Activated T-helper 17 cell treated with anti-CD3 and anti-CD28 coated beads, Interleukin-2, amount 50 U/mL, for 72 hours (primary cell): Measurements from ENCODE around the gene THSD7A. TPM values are rescaled to one million over a fixed set of nuclear protein-coding genes. Genes with fewer than 3 reads are reported as not detected.

Experiments
- ATAC-seq: fragments of 150-1000 bp; cut with Tn5 transposase; replicated peaks from 2 replicates; pipeline ENCODE4 v1.10.0; 2021; ENCODE audit warnings: mild to moderate bottlenecking, moderate library complexity
- H3K27ac Mint-ChIP-seq: one replicate; pipeline ENCODE4 v1.8.0; 2022; ENCODE audit warnings: mixed read lengths
- H3K27me3 Mint-ChIP-seq: one replicate; pipeline ENCODE4 v1.8.0; 2022; ENCODE audit warnings: mixed read lengths
- H3K36me3 Mint-ChIP-seq: one replicate; pipeline ENCODE4 v1.8.0; 2022; ENCODE audit warnings: low read depth, mild to moderate bottlenecking, mixed read lengths
- H3K4me1 Mint-ChIP-seq: one replicate; pipeline ENCODE4 v1.8.0; 2022; ENCODE audit warnings: mixed read lengths
- H3K4me3 Mint-ChIP-seq: one replicate; pipeline ENCODE4 v1.8.0; 2022; ENCODE audit warnings: mild to moderate bottlenecking, mixed read lengths
- H3K9me3 Mint-ChIP-seq: one replicate; pipeline ENCODE4 v1.8.0; 2022; ENCODE audit warnings: mixed read lengths
- total RNA-seq, 2 donors: library from RNA; stranded (reverse); gene quantifications; one replicate each; pipeline ENCODE4 v1.2.3, GENCODE V29; 2022

THSD7A gene
- total RNA-seq, 2 donors from 2014 or later, result 0.02 to 0.82 TPM

- Mint-ChIP-seq H3K4me1 (no peaks in the 10 kb centered on the region), H3K9me3 (no peaks in the 10 kb centered on the region), H3K27ac (no peak overlapping the region), H3K4me3 (no peak overlapping the region), H3K36me3 (no peaks in the 10 kb centered on the region), H3K27me3 (no peaks in the 10 kb centered on the region)
- ATAC-seq, result no peak
Measured at GRCh38 chr7:11636274-11636673, 195.7 kb downstream of the THSD7A start.

GRCh38 chr7:11633310-11633709 lies 198.7 kb downstream of the THSD7A start:
- peaks cover 1% of the 10 kb centered on the region for H3K27me3 Mint-ChIP-seq
- no peak overlapping the region for H3K27ac Mint-ChIP-seq
- no peaks in the 10 kb centered on the region for H3K4me1 Mint-ChIP-seq
- no peaks in the 10 kb centered on the region for H3K36me3 Mint-ChIP-seq
- peaks cover 4% of the 10 kb centered on the region for H3K9me3 Mint-ChIP-seq
- H3K4me3 Mint-ChIP-seq, result no peak overlapping the region
- ATAC-seq, result no peak

GRCh38 chr7:11630355-11630754 lies 201.6 kb downstream of the THSD7A start:
- Mint-ChIP-seq H3K27ac (no peak overlapping the region), H3K4me3 (no peak overlapping the region), H3K36me3 (no peaks in the 10 kb centered on the region), H3K9me3 (peaks cover 5% of the 10 kb centered on the region), H3K27me3 (peaks cover 3% of the 10 kb centered on the region), H3K4me1 (no peaks in the 10 kb centered on the region)
- ATAC-seq, result no peak

- no peak overlapping the region for H3K4me3 Mint-ChIP-seq
- peaks cover 3% of the 10 kb centered on the region for H3K27me3 Mint-ChIP-seq
- no peaks in the 10 kb centered on the region for H3K36me3 Mint-ChIP-seq
- no peak for ATAC-seq
- no peak overlapping the region for H3K27ac Mint-ChIP-seq
- no peaks in the 10 kb centered on the region for H3K4me1 Mint-ChIP-seq
- peaks cover 5% of the 10 kb centered on the region for H3K9me3 Mint-ChIP-seq
Measured at GRCh38 chr7:11625669-11626068, 206.3 kb downstream of the THSD7A start.

- Mint-ChIP-seq H3K4me1 (no peaks in the 10 kb centered on the region), H3K27ac (no peak overlapping the region), H3K36me3 (no peaks in the 10 kb centered on the region), H3K9me3 (peaks cover under 1% of the 10 kb centered on the region), H3K27me3 (peaks cover under 1% of the 10 kb centered on the region), H3K4me3 (no peak overlapping the region)
- no peak for ATAC-seq
Measured at GRCh38 chr7:11623093-11623678, 208.8 kb downstream of the THSD7A start.

GRCh38 chr7:11620406-11621253 lies 211.4 kb downstream of the THSD7A start:
- H3K36me3 Mint-ChIP-seq, result no peaks in the 10 kb centered on the region
- no peak overlapping the region for H3K4me3 Mint-ChIP-seq
- no peaks in the 10 kb centered on the region for H3K4me1 Mint-ChIP-seq
- H3K9me3 Mint-ChIP-seq, result no peaks in the 10 kb centered on the region
- no peaks in the 10 kb centered on the region for H3K27me3 Mint-ChIP-seq
- ATAC-seq, result no peak
- H3K27ac Mint-ChIP-seq, result no peak overlapping the region

- H3K36me3 Mint-ChIP-seq, result no peaks in the 10 kb centered on the region
- no peaks in the 10 kb centered on the region for H3K4me1 Mint-ChIP-seq
- no peaks in the 10 kb centered on the region for H3K27me3 Mint-ChIP-seq
- no peak overlapping the region for H3K4me3 Mint-ChIP-seq
- ATAC-seq, result no peak
- H3K27ac Mint-ChIP-seq, result no peak overlapping the region
- H3K9me3 Mint-ChIP-seq, result no peaks in the 10 kb centered on the region
Measured at GRCh38 chr7:11616466-11616865, 215.5 kb downstream of the THSD7A start.

GRCh38 chr7:11615174-11615573 lies 216.8 kb downstream of the THSD7A start:
- no peak overlapping the region for H3K4me3 Mint-ChIP-seq
- H3K36me3 Mint-ChIP-seq, result no peaks in the 10 kb centered on the region
- ATAC-seq, result no peak
- H3K4me1 Mint-ChIP-seq, result no peaks in the 10 kb centered on the region
- no peaks in the 10 kb centered on the region for H3K27me3 Mint-ChIP-seq
- H3K9me3 Mint-ChIP-seq, result no peaks in the 10 kb centered on the region
- no peak overlapping the region for H3K27ac Mint-ChIP-seq

GRCh38 chr7:11613292-11613930 lies 218.6 kb downstream of the THSD7A start:
- Mint-ChIP-seq H3K9me3 (no peaks in the 10 kb centered on the region), H3K27me3 (no peaks in the 10 kb centered on the region), H3K27ac (no peak overlapping the region), H3K36me3 (no peaks in the 10 kb centered on the region), H3K4me3 (no peak overlapping the region), H3K4me1 (no peaks in the 10 kb centered on the region)
- ATAC-seq, result no peak

GRCh38 chr7:11612737-11613136 lies 219.3 kb downstream of the THSD7A start:
- no peak for ATAC-seq
- Mint-ChIP-seq H3K27ac (no peak overlapping the region), H3K36me3 (no peaks in the 10 kb centered on the region), H3K27me3 (no peaks in the 10 kb centered on the region), H3K4me1 (no peaks in the 10 kb centered on the region), H3K4me3 (no peak overlapping the region), H3K9me3 (no peaks in the 10 kb centered on the region)

- no peaks in the 10 kb centered on the region for H3K9me3 Mint-ChIP-seq
- H3K27ac Mint-ChIP-seq, result no peak overlapping the region
- no peak for ATAC-seq
- H3K4me3 Mint-ChIP-seq, result no peak overlapping the region
- H3K27me3 Mint-ChIP-seq, result no peaks in the 10 kb centered on the region
- no peaks in the 10 kb centered on the region for H3K4me1 Mint-ChIP-seq
- no peaks in the 10 kb centered on the region for H3K36me3 Mint-ChIP-seq
Measured at GRCh38 chr7:11609096-11609670, 222.8 kb downstream of the THSD7A start.

- H3K27me3 Mint-ChIP-seq, result no peaks in the 10 kb centered on the region
- no peak overlapping the region for H3K4me3 Mint-ChIP-seq
- H3K4me1 Mint-ChIP-seq, result no peaks in the 10 kb centered on the region
- ATAC-seq, result no peak
- H3K27ac Mint-ChIP-seq, result no peak overlapping the region
- peaks cover under 1% of the 10 kb centered on the region for H3K9me3 Mint-ChIP-seq
- H3K36me3 Mint-ChIP-seq, result no peaks in the 10 kb centered on the region
Measured at GRCh38 chr7:11607686-11608085, 224.3 kb downstream of the THSD7A start.

- Mint-ChIP-seq H3K36me3 (no peaks in the 10 kb centered on the region), H3K4me1 (no peaks in the 10 kb centered on the region), H3K27me3 (no peaks in the 10 kb centered on the region), H3K4me3 (no peak overlapping the region), H3K27ac (no peak overlapping the region), H3K9me3 (peaks cover 5% of the 10 kb centered on the region)
- ATAC-seq, result no peak
Measured at GRCh38 chr7:11605749-11606148, 226.2 kb downstream of the THSD7A start.

GRCh38 chr7:11604505-11604904 lies 227.5 kb downstream of the THSD7A start:
- Mint-ChIP-seq H3K4me3 (no peak overlapping the region), H3K36me3 (no peaks in the 10 kb centered on the region), H3K9me3 (peaks cover 5% of the 10 kb centered on the region), H3K27ac (no peak overlapping the region), H3K27me3 (no peaks in the 10 kb centered on the region), H3K4me1 (no peaks in the 10 kb centered on the region)
- ATAC-seq, result no peak

- no peak for ATAC-seq
- H3K4me1 Mint-ChIP-seq, result no peaks in the 10 kb centered on the region
- no peak overlapping the region for H3K4me3 Mint-ChIP-seq
- H3K27ac Mint-ChIP-seq, result no peak overlapping the region
- H3K27me3 Mint-ChIP-seq, result no peaks in the 10 kb centered on the region
- H3K36me3 Mint-ChIP-seq, result no peaks in the 10 kb centered on the region
- H3K9me3 Mint-ChIP-seq, result peaks cover 5% of the 10 kb centered on the region
Measured at GRCh38 chr7:11601761-11602160, 230.2 kb downstream of the THSD7A start.
